CD4-positive, alpha-beta T cell (primary cell): Measurements from ENCODE around the gene KMT2C. TPM values are rescaled to one million over a fixed set of nuclear protein-coding genes. Genes with fewer than 3 reads are reported as not detected.
A peak's percentile ranks its signal among the peaks of the same experiment; 100 is the strongest.

Source experiments
- ATAC-seq: fragments of 200-7000 bp; cut with Tn5 transposase; one replicate; pipeline ENCODE4 v1.10.0; 2022; ENCODE audit warnings: mild to moderate bottlenecking; ENCODE audit not compliant: poor library complexity
- CTCF ChIA-PET: fragments of 350-600 bp; sonication (Branson Sonifier 250); formaldehyde crosslinking; loops from one replicate; lab custom pipeline; 2021; ENCODE audit warnings: antibody characterized with exemption, inconsistent platforms; lab: Charles Lee
- POLR2A ChIA-PET: fragments of 350-600 bp; sonication (Branson Sonifier 250); formaldehyde crosslinking; loops from one replicate; lab custom pipeline; 2021; ENCODE audit warnings: antibody characterized with exemption, inconsistent platforms; lab: Charles Lee
- DNase-seq, 14 experiments: peaks; one replicate each; pipeline ENCODE4 v3.0.0-alpha.2; 2013 to 2020; ENCODE audit warnings: mixed read lengths in 2 of 14
- H3K27ac ChIP-seq, 2 donors: one replicate each; pipeline versions ENCODE4 v1.5.1 to v1.7.0; 2013; ENCODE audit warnings: low read length in 2 of 2, low read depth in 1 of 2, mild to moderate bottlenecking in 1 of 2
- H3K27me3 ChIP-seq, 2 experiments: 1 replicate in 1 of 2; 2 replicates in 1 of 2; pipeline versions ENCODE4 v1.6.1 to v1.7.0; 2013; ENCODE audit warnings: low read length in 2 of 2, control low read depth in 1 of 2, mild to moderate bottlenecking in 1 of 2, moderate library complexity in 1 of 2; ENCODE audit not compliant: insufficient read depth in 2 of 2, control insufficient read depth in 1 of 2
- H3K36me3 ChIP-seq: one replicate; pipeline ENCODE4 v1.6.1; 2013; ENCODE audit warnings: low read length, control low read depth; ENCODE audit not compliant: insufficient read depth
- H3K4me1 ChIP-seq: one replicate; pipeline ENCODE4 v1.6.1; 2013; ENCODE audit warnings: low read length, control low read depth; ENCODE audit not compliant: insufficient read depth
- H3K4me3 ChIP-seq: one replicate; pipeline ENCODE4 v1.5.1; 2013; ENCODE audit warnings: mild to moderate bottlenecking, low read length, moderate library complexity
- H3K9me3 ChIP-seq, 2 experiments: 1 replicate in 1 of 2; 2 replicates in 1 of 2; pipeline versions ENCODE4 v1.6.1 to v1.7.0; 2013; ENCODE audit warnings: low read length in 2 of 2, mild to moderate bottlenecking in 2 of 2, control low read depth in 1 of 2, moderate library complexity in 1 of 2; ENCODE audit not compliant: control insufficient read depth in 1 of 2, insufficient read depth in 1 of 2
- H3K27ac Mint-ChIP-seq: one replicate; pipeline ENCODE4 v1.8.0; 2020; ENCODE audit warnings: mixed read lengths
- H3K27me3 Mint-ChIP-seq: one replicate; pipeline ENCODE4 v1.8.0; 2021; ENCODE audit warnings: mixed read lengths
- H3K36me3 Mint-ChIP-seq: one replicate; pipeline ENCODE4 v1.8.0; 2021; ENCODE audit warnings: low read depth, mixed read lengths
- H3K4me1 Mint-ChIP-seq: one replicate; pipeline ENCODE4 v1.8.0; 2021; ENCODE audit warnings: low read depth, mixed read lengths
- H3K4me3 Mint-ChIP-seq: one replicate; pipeline ENCODE4 v1.8.0; 2020; ENCODE audit warnings: mild to moderate bottlenecking, mixed read lengths
- H3K9me3 Mint-ChIP-seq: one replicate; pipeline ENCODE4 v1.8.0; 2020; ENCODE audit warnings: mixed read lengths
- CTCF ChIP-seq: fragments of 200-600 bp; IDR thresholded peaks from one replicate; pipeline ENCODE4 v1.8.0; 2022; ENCODE audit warnings: antibody characterized with exemption, mild to moderate bottlenecking
- intact Hi-C, 2 experiments: fragments of 100-400 bp; cut with DNase I in 1 of 2; cut with micrococcal nuclease in 1 of 2; formaldehyde crosslinking; loops; one replicate each; pipeline versions ENCODE4 v1.15.1 to v1.9.0; 2023 to 2025; cut with DNase I, micrococcal nuclease
- total RNA-seq, 174 experiments: library from RNA in 2 of 174; stranded (reverse) in 2 of 174; gene quantifications; one replicate each; pipeline ENCODE4 v1.2.3 and lab custom pipeline; 2021 to 2026

KMT2C gene
- total RNA-seq, 2 experiments from 2014 or later: 113 to 118 TPM

- Histone ChIP-seq H3K27ac (no peak overlapping the region), H3K9me3 (peaks cover 10 to 18% of the 10 kb centered on the region in 2 experiments), H3K4me3 (no peak overlapping the region), H3K27me3 (no peaks in the 10 kb centered on the region), H3K36me3 (no peaks in the 10 kb centered on the region), H3K4me1 (peaks cover 12% of the 10 kb centered on the region)
- CTCF ChIA-PET: no interaction called here
- DNase-seq (no peak), ATAC-seq (no peak)
- H3K27me3 Mint-ChIP-seq: no peaks in the 10 kb centered on the region
- peaks cover 4% of the 10 kb centered on the region for H3K9me3 Mint-ChIP-seq
- POLR2A ChIA-PET: no interaction called here
- H3K27ac Mint-ChIP-seq: no peak overlapping the region
- H3K4me1 Mint-ChIP-seq: peaks cover 45% of the 10 kb centered on the region
- TF ChIP-seq CTCF: no peak
- H3K4me3 Mint-ChIP-seq: peak overlapping the region; percentile 2
- peaks cover 56% of the 10 kb centered on the region for H3K36me3 Mint-ChIP-seq
- intact Hi-C loops: loop anchor here in 1 of 2 experiments (5.0 kb wide), 1 partner anchor 37 kb away; no protein-coding TSS in a partner anchor
Measured at GRCh38 chr7:152419473-152420429, 16.1 kb downstream of the KMT2C start.

- Histone ChIP-seq H3K4me1 (no peaks in the 10 kb centered on the region), H3K27me3 (no peaks in the 10 kb centered on the region), H3K4me3 (no peak overlapping the region), H3K36me3 (no peaks in the 10 kb centered on the region), H3K27ac (no peak overlapping the region), H3K9me3 (no peaks in the 10 kb centered on the region)
- intact Hi-C loops: no loop called here
- Mint-ChIP-seq H3K27me3 (no peaks in the 10 kb centered on the region), H3K36me3 (peaks cover 29% of the 10 kb centered on the region), H3K4me1 (peaks cover 42% of the 10 kb centered on the region), H3K9me3 (peaks cover 2% of the 10 kb centered on the region), H3K27ac (no peak overlapping the region), H3K4me3 (no peak overlapping the region)
- no peak for TF ChIP-seq CTCF
- DNase-seq: no peak
- CTCF ChIA-PET: no interaction called here
- POLR2A ChIA-PET: no interaction called here
- ATAC-seq: no peak
Measured at GRCh38 chr7:152414779-152415178, 21.0 kb downstream of the KMT2C start.

GRCh38 chr7:152411389-152411788 is 24.4 kb downstream of the KMT2C start:
- Histone ChIP-seq H3K36me3 (no peaks in the 10 kb centered on the region), H3K27ac (no peak overlapping the region), H3K27me3 (no peaks in the 10 kb centered on the region), H3K4me1 (no peaks in the 10 kb centered on the region), H3K9me3 (peaks cover 3% of the 10 kb centered on the region in 2 experiments), H3K4me3 (no peak overlapping the region)
- TF ChIP-seq CTCF: no peak
- Mint-ChIP-seq H3K4me3 (no peak overlapping the region), H3K4me1 (peaks cover 37% of the 10 kb centered on the region), H3K27me3 (no peaks in the 10 kb centered on the region), H3K9me3 (peaks cover 10% of the 10 kb centered on the region), H3K36me3 (peaks cover 30% of the 10 kb centered on the region), H3K27ac (no peak overlapping the region)
- ATAC-seq (no peak), DNase-seq (no peak)
- CTCF ChIA-PET: no interaction called here
- intact Hi-C loops: no loop called here
- POLR2A ChIA-PET: no interaction called here
